GM19467 (cell line): ENCODE measurements around the gene PLEKHH1.
"Not testable (repeated sequence)": the region's sequence is repeated elsewhere in the genome, so short reads cannot be mapped to it uniquely, and the experiment has no call there.

Experiments used
- ATAC-seq: cut with Tn5 transposase; IDR thresholded peaks from one replicate; pipeline ENCODE4 v1.9.1; 2021; ENCODE audit warnings: mild to moderate bottlenecking, moderate library complexity; ENCODE audit not compliant: unreplicated experiment

Gene PLEKHH1

GRCh38 chr14:67529947-67530935 lies 2.8 kb upstream of the PLEKHH1 start:
- ATAC-seq, result no peak

DNA sequence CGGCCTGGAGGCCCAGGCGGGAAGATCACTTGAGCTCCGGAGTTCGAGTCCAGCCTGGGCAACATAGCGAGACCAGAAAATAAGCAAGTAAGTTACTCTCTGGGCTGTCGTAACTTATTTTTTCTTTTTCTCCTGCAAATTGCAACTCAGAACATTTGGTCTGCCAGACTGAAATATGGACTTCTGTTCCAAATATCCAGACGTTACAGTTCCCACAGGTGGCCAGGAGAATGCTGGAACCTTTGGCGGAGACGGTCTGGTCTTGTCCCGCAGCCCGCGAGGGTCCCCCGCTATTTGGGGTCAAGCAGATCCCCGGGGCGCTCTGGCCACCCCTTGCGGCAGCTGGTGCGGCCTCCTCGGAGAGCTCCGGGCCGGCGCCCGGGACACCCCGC lies 488 bp upstream of the PLEKHH1 start:
- no peak for ATAC-seq

GRCh38 chr14:67533754-67534085 lies 630 bp downstream of the PLEKHH1 start:
- ATAC-seq, result no peak

DNA sequence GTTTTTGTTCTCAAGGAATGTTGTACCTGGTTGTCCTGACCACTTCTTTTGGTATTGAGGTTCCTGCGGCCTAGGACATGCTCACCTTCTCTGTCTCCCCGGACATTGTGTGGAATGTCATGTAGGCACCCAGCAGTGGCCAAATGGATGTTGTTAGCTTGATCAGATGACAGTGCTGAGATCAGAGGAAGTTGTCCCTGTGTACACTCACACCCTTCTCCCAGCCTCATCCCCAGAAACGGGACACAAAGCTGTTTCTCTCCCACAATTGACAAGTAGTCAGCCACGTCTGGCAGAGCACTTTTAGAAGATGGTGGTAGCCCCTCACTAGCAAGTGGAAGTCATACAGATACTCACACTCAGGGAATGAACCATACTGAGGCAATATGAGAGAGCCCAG lies 3.0 kb downstream of the PLEKHH1 start:
- no peak for ATAC-seq

- ATAC-seq, result no peak
Measured at GRCh38 chr14:67537736-67538135, 4.6 kb downstream of the PLEKHH1 start.

DNA sequence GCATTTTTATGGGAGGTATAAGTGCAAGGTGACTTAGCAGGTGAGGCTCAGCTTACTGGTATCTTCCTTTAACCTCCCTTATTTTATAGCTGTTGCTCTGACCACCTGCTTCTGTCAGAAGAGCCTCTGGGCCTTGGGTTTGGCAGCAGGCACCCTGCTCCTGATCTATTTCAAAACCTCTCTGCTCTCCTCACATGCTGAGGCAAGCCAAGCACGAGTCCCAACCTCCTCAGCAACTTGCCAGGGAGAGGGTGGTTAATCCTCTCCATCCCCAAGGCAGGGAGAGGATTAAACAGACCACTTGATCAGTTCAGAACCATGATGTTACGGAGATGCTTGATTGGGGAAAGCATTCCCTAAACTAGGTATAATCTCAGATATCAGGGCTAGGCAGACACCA lies 5.4 kb downstream of the PLEKHH1 start:
- no peak for ATAC-seq

DNA sequence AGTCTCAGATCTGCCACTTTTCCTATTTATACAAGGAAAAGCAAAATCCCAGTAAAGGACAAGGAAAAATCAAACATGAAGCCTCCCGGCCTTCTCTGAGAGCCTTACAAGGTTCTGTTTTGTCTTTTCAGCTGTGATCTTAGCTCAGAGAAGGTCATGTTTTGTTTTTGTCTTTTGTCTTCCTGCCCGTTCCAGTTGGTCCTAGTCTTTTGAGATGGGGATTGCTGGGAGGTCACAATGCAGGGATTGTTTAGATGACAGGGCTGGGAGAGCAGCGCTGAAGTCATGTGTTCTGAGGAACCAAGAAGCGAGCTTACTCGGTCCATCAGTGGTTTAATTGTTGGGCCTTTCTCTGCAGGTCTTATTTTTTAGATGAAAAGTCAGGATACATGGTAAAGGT lies 6.0 kb downstream of the PLEKHH1 start:
- ATAC-seq, result no peak

DNA sequence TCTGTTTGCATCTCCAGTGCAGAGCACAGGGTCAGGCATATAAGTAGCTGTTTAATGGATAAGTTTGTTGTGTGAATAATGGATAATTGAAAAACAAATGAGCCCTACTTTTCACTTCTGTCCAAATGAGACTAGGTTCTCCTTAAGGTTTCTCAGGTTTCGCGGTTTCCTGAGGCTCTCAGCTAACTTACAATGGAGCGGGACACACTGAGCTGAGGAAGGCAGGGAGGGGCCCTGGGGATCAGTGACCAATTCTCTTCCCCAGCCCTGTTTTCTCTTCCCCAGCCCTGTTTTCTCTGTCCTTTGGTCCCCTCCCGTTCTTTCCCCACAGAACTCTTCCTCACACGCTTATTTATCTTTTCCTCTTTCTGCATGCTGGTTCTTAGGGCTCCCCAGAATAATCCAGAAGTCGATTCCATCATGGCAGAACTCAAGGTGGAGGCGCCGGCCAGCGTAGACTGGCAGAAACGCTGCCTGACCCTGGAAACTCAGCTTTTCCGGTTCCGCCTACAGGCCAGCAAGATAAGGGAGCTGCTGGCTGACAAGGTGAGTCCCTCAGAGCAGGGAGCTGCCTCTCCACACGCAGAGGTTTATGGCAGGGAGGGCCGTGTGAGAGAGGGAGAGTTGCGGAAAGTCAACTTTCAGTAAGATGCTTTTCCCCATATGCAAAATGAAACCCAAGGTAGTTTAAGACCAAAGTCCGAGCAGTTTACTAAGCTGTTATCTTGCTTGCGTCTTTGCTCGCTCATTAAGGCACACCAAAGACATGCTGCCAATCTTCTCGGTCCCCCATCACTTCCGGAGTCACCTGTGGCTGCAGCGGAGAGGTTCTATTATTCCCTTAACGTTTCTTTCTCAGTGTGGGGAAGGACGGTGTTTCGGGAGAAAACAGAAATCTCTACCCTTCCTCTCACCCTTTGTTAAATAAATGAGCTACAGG lies 8.6 kb downstream of the PLEKHH1 start:
- ATAC-seq, result no peak

- not testable (repeated sequence) for ATAC-seq
Measured at GRCh38 chr14:67542620-67543019, 9.5 kb downstream of the PLEKHH1 start.

DNA sequence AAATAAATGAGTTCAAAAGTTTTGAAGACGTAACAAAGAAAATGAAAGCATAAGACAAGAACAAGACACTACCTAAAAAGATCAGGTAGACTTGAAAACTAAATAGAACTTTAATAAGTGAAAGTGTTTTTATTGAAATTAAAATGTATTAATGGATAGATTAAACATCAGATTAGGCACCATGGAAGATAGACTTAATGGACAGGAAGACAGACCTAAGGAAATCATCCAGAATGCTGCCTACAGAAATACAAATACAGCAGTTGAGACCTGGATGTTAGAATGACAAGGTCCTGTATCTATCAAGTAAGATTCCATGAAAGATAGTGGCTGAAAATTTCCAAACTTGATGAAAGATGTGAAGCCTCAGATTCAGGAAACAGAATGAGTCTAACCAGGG lies 11.5 kb downstream of the PLEKHH1 start:
- no peak for ATAC-seq

- ATAC-seq, result no peak
Measured at GRCh38 chr14:67547224-67547780, 14.2 kb downstream of the PLEKHH1 start.

GRCh38 chr14:67549734-67550133 lies 16.6 kb downstream of the PLEKHH1 start:
- ATAC-seq, result no peak

- no peak for ATAC-seq
Measured at GRCh38 chr14:67551123-67551522, 18.0 kb downstream of the PLEKHH1 start.

DNA sequence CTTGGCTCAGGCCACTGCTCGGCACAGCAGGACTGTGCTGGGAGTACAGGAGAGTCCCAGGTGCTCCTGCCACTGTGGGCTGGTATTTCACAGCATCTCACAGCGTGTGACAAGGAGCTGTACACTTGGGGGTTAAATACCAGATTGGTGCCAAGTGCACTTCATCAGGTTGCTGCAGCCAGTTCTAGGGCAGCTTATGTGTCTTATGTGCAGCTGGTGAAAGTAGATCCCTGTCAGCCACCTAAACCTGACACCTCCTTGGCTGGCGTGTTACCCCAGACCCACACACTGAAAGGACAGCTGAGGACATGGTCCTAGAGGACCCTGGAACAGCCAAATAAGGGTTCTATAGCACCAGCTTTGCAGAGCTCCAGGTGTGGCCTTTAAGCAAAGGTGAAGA lies 18.9 kb downstream of the PLEKHH1 start:
- ATAC-seq, result no peak

GRCh38 chr14:67553547-67553946 lies 20.5 kb downstream of the PLEKHH1 start:
- ATAC-seq, result no peak

DNA sequence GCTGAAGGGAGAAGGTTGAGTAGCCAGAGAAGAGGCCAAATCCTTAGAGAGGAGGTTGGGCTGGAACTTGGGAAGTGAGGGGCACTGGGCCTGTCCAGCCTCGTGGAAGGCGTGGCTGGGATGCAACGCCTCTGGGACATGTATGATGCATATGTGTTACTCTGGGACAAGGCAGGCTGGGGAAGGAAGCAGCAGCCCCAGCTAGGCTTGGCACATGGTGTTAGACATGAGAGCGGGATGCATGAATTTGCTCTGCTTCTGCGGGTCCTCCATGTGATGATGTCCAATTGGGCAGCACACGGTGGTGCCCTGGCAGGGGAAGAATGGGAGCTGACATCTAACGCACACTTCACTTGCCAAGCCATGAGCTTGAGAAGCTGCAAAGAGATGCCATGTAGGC lies 21.3 kb downstream of the PLEKHH1 start:
- ATAC-seq, result no peak

- no peak for ATAC-seq
Measured at GRCh38 chr14:67555518-67556090, 22.5 kb downstream of the PLEKHH1 start.

GRCh38 chr14:67556671-67557070 lies 23.6 kb downstream of the PLEKHH1 start:
- no peak for ATAC-seq

GRCh38 chr14:67557118-67557517 lies 24.0 kb downstream of the PLEKHH1 start:
- ATAC-seq, result no peak

- ATAC-seq, result no peak
Measured at GRCh38 chr14:67557656-67558055, 24.6 kb downstream of the PLEKHH1 start.

DNA sequence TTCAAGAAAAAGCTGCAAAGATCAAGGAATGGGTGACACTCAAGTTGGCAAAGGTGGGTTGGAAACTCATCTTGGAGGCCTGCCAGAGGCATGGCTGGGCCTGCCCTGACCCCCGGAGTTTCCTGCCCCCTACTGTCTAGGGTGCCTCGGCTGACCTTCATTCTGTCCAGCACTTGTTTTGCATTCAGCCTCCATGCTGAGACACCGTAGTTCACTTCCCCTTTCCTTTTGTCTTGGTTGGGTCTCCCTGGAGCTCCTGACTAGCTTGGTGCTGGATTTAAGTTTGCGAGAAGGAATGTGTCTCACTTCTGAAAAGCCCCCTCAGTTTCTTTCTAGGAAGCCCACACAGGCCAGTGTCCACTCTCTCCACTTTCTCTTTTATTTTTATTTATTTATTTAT lies 26.5 kb downstream of the PLEKHH1 start:
- ATAC-seq, result no peak
